ENCODE measurements around the gene THBS3.

THBS3 gene

DNA sequence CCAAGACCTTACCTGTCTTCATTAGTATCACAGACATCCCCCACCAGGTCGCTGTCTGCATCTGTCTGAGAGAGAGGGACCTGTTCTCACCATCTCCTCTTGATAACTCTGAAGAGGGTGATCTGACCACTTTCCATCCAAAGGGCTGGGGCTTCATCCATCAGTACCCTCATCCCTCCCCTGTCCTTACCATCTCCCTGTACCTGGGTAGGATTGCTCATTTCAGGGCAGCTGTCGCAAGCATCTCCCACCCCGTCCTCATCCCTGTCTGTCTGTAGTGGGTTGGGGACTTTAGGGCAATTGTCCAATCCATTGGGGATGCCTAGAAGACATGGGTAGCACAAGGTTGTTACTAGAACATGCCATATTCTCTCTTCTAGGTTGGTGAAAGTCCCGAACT is 7.9 kb downstream of the THBS3 start:
- Histone ChIP-seq H2AFZ (ENCODE audit: low read length) (no peak overlapping the region), H3K27me3 (ENCODE audit: insufficient read depth, low read length, poor library complexity, severe bottlenecking) (no peaks in the 10 kb centered on the region), H3K79me2 (ENCODE audit: insufficient read depth, low read length) (no peaks in the 10 kb centered on the region), H3K4me1 (ENCODE audit: insufficient read depth, low read length, poor library complexity, severe bottlenecking) (no peaks in the 10 kb centered on the region), H3K4me3 (ENCODE audit: low read length, poor library complexity, severe bottlenecking) (no peak overlapping the region), H4K20me1 (ENCODE audit: insufficient read depth, low read length, poor library complexity, severe bottlenecking) (no peaks in the 10 kb centered on the region), H3K4me2 (ENCODE audit: low read depth, low read length, poor library complexity, severe bottlenecking) (no peak overlapping the region), H3K36me3 (ENCODE audit: insufficient read depth, low read length) (no peaks in the 10 kb centered on the region), H3K9me3 (ENCODE audit: insufficient read depth, low read depth, low read length) (no peaks in the 10 kb centered on the region), H3K9ac (ENCODE audit: low read depth, low read length, poor library complexity, severe bottlenecking) (no peak overlapping the region), H3F3A (ENCODE audit: low read depth) (no peaks in the 10 kb centered on the region), H3K9me2 (replicated peaks; ENCODE audit: low read depth, low read length) (no peaks in the 10 kb centered on the region)
- no peak for TF ChIP-seq EZH2phosphoT487 (IDR thresholded peaks at IDR 0.05; ENCODE audit: borderline replicate concordance)
- TF ChIP-seq, protein P1, sequence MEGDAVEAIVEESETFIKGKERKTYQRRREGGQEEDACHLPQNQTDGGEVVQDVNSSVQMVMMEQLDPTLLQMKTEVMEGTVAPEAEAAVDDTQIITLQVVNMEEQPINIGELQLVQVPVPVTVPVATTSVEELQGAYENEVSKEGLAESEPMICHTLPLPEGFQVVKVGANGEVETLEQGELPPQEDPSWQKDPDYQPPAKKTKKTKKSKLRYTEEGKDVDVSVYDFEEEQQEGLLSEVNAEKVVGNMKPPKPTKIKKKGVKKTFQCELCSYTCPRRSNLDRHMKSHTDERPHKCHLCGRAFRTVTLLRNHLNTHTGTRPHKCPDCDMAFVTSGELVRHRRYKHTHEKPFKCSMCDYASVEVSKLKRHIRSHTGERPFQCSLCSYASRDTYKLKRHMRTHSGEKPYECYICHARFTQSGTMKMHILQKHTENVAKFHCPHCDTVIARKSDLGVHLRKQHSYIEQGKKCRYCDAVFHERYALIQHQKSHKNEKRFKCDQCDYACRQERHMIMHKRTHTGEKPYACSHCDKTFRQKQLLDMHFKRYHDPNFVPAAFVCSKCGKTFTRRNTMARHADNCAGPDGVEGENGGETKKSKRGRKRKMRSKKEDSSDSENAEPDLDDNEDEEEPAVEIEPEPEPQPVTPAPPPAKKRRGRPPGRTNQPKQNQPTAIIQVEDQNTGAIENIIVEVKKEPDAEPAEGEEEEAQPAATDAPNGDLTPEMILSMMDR (conservative IDR thresholded peaks at IDR 0.05; ENCODE audit: low read length), result no peak

DNA sequence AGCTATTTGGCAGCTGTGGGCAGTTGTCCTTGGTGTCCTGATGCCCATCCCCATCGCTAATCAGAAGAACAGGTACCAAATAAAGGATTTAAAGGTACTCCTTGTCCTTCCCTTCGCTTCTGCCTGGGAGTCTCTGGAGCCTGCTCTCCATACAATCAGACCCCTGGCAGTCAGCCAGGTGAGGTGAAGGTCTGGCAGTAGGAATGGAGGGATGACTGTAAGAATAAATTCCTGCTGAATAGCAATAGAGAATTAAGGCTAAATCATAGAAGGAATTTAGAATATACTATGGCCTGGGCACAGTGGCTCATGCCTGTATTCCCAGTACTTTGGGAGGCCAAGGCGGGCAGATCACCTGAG is 9.2 kb downstream of the THBS3 start:
- Histone ChIP-seq H3K79me2 (ENCODE audit: insufficient read depth, low read length) (no peaks in the 10 kb centered on the region), H2AFZ (ENCODE audit: low read length) (no peak overlapping the region), H3K9me3 (ENCODE audit: insufficient read depth, low read depth, low read length) (no peaks in the 10 kb centered on the region), H3K4me1 (ENCODE audit: insufficient read depth, low read length, poor library complexity, severe bottlenecking) (peaks cover 10% of the 10 kb centered on the region), H4K20me1 (ENCODE audit: insufficient read depth, low read length, poor library complexity, severe bottlenecking) (no peaks in the 10 kb centered on the region), H3K4me3 (ENCODE audit: low read length, poor library complexity, severe bottlenecking) (no peak overlapping the region), H3K36me3 (ENCODE audit: insufficient read depth, low read length) (no peaks in the 10 kb centered on the region), H3F3A (ENCODE audit: low read depth) (no peaks in the 10 kb centered on the region), H3K9ac (ENCODE audit: low read depth, low read length, poor library complexity, severe bottlenecking) (no peak overlapping the region), H3K27me3 (ENCODE audit: insufficient read depth, low read length, poor library complexity, severe bottlenecking) (no peaks in the 10 kb centered on the region), H3K9me2 (replicated peaks; ENCODE audit: low read depth, low read length) (no peaks in the 10 kb centered on the region), H3K4me2 (ENCODE audit: low read depth, low read length, poor library complexity, severe bottlenecking) (no peak overlapping the region)
- TF ChIP-seq EZH2phosphoT487 (IDR thresholded peaks at IDR 0.05; ENCODE audit: borderline replicate concordance), result no peak
- TF ChIP-seq, protein P1 (conservative IDR thresholded peaks at IDR 0.05; ENCODE audit: low read length), result no peak

DNA sequence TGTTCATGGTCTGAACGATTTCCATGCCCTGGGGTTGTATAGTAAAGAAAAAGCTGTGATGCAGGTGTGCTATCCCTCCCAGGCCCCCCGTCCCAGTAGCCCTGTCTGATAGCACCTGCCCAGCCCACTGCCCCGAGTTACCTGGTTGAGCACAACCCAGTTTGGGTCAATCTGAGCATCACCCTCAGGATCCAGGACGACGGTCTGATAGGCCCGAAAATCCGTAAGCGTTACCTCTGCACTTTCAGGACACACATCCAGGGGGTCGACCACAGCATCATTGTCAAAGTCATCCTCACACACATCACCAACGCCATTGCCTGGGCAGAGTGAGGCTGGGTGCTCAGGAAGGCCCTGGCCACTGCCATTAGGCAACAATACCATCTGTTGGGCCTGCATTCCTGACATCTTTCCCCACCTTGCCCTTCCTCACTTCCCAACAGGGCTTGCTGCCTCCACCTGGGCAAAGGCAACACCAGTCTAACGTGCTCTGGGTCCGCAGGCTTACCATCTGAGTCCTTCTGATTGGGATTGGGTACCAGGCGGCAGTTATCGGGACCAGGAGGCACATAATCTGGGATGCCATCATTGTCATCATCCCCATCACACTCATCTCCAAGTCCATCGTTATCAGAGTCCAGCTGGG is 9.7 kb downstream of the THBS3 start:
- Histone ChIP-seq H3K36me3 (ENCODE audit: insufficient read depth, low read length) (no peaks in the 10 kb centered on the region), H3K9me2 (replicated peaks; ENCODE audit: low read depth, low read length) (no peaks in the 10 kb centered on the region), H4K20me1 (ENCODE audit: insufficient read depth, low read length, poor library complexity, severe bottlenecking) (no peaks in the 10 kb centered on the region), H3K4me3 (ENCODE audit: low read length, poor library complexity, severe bottlenecking) (no peak overlapping the region), H3K79me2 (ENCODE audit: insufficient read depth, low read length) (no peaks in the 10 kb centered on the region), H3K27me3 (ENCODE audit: insufficient read depth, low read length, poor library complexity, severe bottlenecking) (no peaks in the 10 kb centered on the region), H2AFZ (ENCODE audit: low read length) (no peak overlapping the region), H3K4me2 (ENCODE audit: low read depth, low read length, poor library complexity, severe bottlenecking) (no peak overlapping the region), H3K4me1 (ENCODE audit: insufficient read depth, low read length, poor library complexity, severe bottlenecking) (peaks cover 15% of the 10 kb centered on the region), H3F3A (ENCODE audit: low read depth) (no peaks in the 10 kb centered on the region), H3K9me3 (ENCODE audit: insufficient read depth, low read depth, low read length) (no peaks in the 10 kb centered on the region), H3K9ac (ENCODE audit: low read depth, low read length, poor library complexity, severe bottlenecking) (no peak overlapping the region)
- TF ChIP-seq EZH2phosphoT487 (IDR thresholded peaks at IDR 0.05; ENCODE audit: borderline replicate concordance), result no peak
- TF ChIP-seq, protein P1 (conservative IDR thresholded peaks at IDR 0.05; ENCODE audit: low read length), result no peak

All from Loucy (cell line).